ENCODE results near the gene LDAF1. TPM values are rescaled to one million over a fixed set of nuclear protein-coding genes. Genes with fewer than 3 reads are reported as not detected.

Gene LDAF1
- total RNA-seq, 1 experiment from 2014 or later: 22.0 TPM

Other genes starting within 250 kb of the LDAF1 start
- gene DNAH3, start 7.8 kb upstream of the LDAF1 start, total RNA-seq (2014; rRNA removed; shearing (Covaris generic)): 0.14 and 0.37 TPM in 2 replicates
- not detected in 2 replicates for gene ZP2, start 52.9 kb downstream of the LDAF1 start, total RNA-seq (2014; rRNA removed; shearing (Covaris generic))
- gene ANKS4B, start 75.0 kb downstream of the LDAF1 start, total RNA-seq (2014; rRNA removed; shearing (Covaris generic)): not detected in 2 replicates
- gene CRYM, start 119.6 kb downstream of the LDAF1 start, total RNA-seq (2014; rRNA removed; shearing (Covaris generic)): not detected in 2 replicates